Measurements from ENCODE around the gene CENPQ.

GRCh38 chr6:49522710-49523593, 59.8 kb downstream of the CENPQ start:
- TF ChIP-seq CTCF (IDR thresholded peaks at IDR 0.05; ENCODE audit: insufficient read depth, low read depth, low read length) (no peak), EZH2 (IDR thresholded peaks at IDR 0.05; ENCODE audit: insufficient read depth, low read length) (no peak)

Data from astrocyte (in vitro differentiated cells and primary cell).